ENCODE measurements around the gene ATG13.

GRCh38 chr11:46642627-46643335, 25.4 kb downstream of the ATG13 start:
- TF ChIP-seq CTCF (IDR thresholded peaks at IDR 0.05; ENCODE audit: poor library complexity, severe bottlenecking) (no peak), TAF1 (IDR thresholded peaks at IDR 0.05; ENCODE audit: low read depth) (no peak), EZH2 (IDR thresholded peaks at IDR 0.05; ENCODE audit: borderline replicate concordance, insufficient read depth, low read length, poor library complexity, severe bottlenecking) (no peak), POLR2AphosphoS5 (IDR thresholded peaks at IDR 0.05) (no peak), EP300 (conservative IDR thresholded peaks at IDR 0.05; ENCODE audit: poor library complexity, severe bottlenecking) (no peak), REST (IDR thresholded peaks at IDR 0.05; ENCODE audit: borderline replicate concordance) (no peak), MXI1 (conservative IDR thresholded peaks at IDR 0.05; ENCODE audit: poor library complexity, severe bottlenecking) (no peak), SMC3 (conservative IDR thresholded peaks at IDR 0.05; ENCODE audit: poor library complexity) (no peak), RAD21 (conservative IDR thresholded peaks at IDR 0.05) (no peak)
